GM18909 (cell line): ENCODE data around the gene MYH9.

Source experiments
- ATAC-seq: cut with Tn5 transposase; IDR thresholded peaks from one replicate; pipeline ENCODE4 v1.9.1; 2021; ENCODE audit warnings: mild to moderate bottlenecking; ENCODE audit not compliant: unreplicated experiment, poor library complexity

The MYH9 gene

GRCh38 chr22:36334081-36334820 is 53.5 kb downstream of the MYH9 start:
- no peak for ATAC-seq

DNA sequence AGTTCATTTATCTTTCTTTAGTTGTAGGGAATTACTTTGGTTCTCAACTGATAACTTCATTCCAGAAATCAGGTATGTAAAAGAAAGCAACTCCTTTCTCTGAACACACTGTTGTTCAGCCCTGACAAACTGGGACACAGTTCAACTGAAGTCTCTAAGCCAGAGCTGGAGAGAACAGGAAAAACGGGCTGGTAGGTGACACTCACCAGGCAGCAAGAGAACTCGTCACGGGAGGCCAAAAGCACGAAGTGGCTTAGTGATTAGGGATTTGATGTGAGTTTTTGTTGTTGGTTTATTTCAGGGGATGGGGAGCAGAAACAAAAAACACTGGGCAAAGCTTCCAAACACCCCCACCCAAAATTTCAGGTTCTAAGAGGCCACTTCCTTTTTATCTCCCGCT is 54.1 kb downstream of the MYH9 start:
- ATAC-seq = no peak

DNA sequence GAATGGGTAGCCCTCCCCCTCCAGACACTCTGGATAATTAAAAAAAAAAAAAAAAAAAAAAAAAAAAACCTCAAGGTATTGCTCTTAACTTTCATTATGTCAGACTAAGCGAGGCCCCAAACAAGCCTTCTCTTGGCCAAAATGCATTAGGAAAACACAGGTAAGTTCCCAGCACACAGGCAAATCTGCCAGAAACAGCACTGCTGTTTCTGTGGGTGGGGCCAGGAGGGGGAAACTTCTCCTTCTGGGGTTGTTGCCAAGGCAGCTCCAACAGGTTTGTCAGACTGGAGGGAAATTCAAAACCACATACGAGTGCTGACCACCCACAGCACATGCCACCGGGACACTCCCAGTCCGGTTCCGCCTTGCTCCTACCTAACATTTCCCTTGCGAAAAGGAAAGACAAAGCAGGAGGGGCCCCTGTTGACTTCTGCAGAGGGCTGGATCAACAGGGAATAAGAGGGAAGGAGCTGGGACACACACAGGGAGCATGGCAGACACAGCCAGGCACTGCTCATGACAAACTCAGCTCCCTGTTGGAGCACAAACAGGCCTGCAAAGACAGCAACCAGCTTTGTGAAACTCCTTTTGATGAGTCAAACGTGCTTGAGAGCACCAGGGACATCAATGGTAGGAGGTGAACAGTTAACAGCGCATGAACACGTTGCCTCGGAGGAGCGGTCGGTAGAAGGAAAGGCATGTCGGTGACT is 55.0 kb downstream of the MYH9 start:
- no peak for ATAC-seq

DNA sequence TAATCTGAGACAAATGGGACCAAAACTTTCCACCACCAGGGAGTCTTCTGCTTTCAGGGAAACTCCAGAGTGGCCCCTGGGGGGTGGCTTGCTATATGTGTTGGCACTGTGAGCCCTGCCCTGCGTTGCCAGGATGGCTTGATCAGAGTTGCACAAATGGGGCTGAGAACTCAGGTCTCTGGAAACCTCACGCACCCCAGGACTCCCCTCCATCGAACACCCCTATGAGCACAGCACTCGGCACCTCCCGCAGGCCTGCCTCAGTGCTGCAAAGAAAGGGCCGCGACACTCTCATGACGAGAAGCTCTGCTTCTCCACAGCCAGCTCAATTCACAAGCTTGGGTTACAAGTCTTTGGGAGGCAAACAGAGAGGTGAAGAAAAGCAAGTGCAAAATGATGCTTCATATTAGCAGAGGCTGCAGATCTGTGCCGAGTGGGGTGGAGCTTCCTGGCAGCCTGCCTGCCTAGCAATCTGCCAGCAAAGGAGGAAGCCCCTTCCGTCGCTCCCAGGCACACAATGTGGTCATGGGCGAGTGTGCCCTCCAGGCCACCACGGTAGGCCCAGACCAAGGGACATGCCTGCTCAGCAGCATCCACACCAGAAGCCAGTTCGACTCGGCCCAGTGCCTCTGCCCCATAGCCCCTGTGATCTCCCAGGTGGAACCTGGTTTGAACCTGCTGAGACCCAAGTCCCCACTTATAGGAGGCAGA is 55.7 kb downstream of the MYH9 start:
- no peak for ATAC-seq

- no peak for ATAC-seq
These were observed 56.4 kb downstream of the MYH9 start for GRCh38 chr22:36331306-36331911.

DNA sequence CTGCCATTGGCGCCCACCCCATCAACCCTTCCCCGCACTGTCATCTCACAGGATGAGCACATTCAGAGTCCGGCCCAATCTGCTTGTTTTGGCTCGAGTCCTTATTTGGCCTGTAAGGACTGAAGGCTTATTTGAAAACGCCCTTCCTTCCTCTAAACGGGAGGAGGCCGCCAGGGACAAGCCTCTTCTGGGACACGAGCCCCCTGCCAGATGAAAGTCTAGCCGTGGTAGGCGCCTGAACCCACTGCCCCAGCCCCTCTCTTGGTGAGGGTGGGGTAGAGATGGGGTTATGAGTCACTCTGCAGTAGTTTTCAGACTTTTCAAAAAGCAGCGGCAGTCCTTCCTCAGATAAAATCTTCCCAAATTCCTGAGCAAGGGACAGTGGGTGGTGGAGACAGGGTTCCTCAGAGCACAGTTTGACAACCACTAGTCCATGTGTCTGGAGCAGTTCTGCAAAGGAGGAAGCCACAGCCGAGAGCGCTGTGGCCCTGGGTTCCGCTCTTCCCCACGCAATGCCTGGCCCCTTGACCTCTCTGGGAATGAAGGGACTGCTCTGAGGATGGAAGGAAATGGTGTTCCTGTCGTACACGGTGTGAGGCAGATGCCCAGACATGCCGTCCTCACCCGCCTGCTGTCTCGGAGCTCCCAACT is 57.0 kb downstream of the MYH9 start:
- ATAC-seq = no peak

DNA sequence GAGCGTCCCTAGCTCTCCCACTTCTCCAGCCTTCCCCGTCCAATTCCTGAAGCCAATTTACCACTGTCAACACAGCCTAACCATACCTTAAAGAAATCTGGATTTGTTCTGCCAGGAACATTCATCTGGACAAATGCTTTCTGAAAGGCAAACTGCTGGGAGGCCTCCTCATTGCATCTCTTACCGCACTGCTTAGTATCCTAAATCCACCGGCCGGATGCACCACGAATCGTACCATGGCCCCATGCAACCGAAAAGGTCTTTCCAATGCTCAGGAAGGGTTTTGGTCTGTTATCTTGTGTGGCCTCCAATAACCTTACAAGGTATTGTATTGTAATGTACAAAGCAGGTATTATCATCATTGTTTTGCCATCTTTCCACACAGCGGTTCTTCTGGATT is 57.6 kb downstream of the MYH9 start:
- ATAC-seq = no peak

DNA sequence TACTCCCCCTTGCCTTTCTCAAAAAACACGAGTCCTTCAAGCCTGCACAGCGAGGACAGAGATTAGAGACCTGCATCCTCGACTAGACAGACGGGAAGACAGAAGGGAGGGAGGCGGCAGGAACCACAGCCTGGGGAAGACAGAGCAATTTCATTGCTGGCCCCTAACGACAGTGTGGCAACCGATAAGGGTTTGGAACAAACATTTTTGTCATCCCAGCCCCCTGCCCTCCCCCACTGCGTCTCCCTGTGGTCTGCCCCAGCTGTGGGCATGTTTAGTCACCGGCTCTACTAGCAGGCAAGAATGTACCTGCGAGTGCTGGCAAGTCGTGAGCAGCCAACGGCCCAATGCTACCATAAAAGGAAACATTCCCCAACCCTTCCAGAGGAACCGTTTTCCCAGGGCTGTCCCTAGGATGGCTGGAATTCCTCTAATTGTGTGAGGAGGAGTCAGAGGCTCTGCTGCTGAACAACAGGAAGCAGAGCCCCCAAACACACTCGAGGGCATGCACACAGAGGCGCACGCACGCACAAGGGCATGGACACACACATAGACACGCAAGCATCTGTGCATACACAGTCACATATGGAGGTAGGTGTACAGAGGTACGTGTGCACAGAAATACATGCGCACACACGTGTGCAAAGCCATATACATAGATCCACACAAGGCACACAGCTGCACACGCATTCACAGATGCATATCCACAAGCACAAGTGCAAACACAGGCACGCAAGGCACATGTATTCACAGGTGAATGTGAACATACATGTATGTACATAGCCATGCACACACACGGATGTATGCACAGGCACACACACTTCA is 58.3 kb downstream of the MYH9 start:
- ATAC-seq = no peak

- ATAC-seq = no peak
These were observed 59.0 kb downstream of the MYH9 start for GRCh38 chr22:36328635-36329253.

- ATAC-seq = no peak
These were observed 59.7 kb downstream of the MYH9 start for GRCh38 chr22:36327922-36328551.

DNA sequence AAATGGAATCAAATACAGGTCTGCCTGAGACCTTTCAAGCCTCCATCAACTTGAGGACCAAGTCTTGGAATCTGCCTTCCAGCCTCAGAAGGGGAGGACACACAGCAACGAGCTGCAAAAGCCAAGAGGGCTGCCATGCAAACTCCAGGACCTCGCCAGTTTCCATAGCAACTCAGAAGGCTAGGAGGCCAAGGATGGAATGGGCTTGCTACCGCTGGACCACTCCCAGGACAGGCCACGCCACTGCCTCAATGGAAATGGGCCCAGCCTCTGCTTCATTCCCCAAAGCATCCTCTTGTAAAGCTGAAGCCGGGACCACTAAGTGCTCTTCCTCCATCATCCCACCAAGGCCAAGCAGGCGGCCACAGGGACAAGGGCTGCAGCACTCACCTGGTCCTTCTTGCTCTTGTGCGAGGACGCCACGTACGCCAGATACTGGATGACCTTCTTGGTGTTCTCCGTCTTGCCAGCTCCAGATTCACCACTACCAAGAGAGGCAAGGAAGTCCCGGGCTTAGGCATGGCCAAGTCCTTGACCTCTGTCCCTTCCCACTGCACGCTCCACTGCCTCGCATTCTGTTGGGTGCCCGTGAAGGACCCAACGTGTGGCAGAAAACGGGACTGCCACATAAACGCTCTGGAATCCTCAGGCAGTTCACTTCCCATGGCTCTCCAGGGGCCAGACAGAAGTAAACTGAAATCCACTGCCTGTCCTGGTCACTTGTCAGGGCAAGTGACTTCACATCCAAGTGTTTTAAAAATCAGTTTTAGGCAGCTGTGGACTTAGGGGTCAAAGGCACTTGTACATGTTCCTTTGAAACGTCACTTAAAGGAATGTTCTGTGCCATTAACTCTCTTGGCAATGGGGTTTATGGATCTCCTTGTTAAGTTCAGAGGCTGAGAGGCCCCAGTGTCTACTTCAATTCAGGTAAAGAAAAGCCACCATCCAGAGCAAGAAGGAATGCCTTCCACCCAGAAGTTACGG is 61.3 kb downstream of the MYH9 start:
- ATAC-seq = no peak

GRCh38 chr22:36325154-36326031 is 62.4 kb downstream of the MYH9 start:
- ATAC-seq = no peak

DNA sequence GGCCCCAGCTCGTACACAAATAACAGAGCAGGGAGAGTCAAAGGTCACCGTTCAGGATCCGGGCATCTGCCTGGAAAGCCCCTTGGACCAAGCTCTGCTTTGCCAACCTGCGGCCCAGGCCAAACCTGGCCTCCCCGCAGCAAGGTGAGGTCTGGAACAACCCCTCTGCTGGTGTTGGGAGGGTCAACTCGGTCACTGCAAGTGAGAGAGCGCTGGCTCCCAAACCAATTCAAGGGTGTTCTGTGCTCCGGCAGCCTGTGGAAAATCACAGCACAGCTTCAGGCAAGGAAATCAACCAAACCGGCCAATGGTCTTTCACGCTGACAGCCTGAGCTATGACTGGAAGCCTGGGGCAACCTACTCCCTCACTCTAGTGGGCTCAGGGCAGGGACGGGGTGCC is 63.4 kb downstream of the MYH9 start:
- no peak for ATAC-seq

DNA sequence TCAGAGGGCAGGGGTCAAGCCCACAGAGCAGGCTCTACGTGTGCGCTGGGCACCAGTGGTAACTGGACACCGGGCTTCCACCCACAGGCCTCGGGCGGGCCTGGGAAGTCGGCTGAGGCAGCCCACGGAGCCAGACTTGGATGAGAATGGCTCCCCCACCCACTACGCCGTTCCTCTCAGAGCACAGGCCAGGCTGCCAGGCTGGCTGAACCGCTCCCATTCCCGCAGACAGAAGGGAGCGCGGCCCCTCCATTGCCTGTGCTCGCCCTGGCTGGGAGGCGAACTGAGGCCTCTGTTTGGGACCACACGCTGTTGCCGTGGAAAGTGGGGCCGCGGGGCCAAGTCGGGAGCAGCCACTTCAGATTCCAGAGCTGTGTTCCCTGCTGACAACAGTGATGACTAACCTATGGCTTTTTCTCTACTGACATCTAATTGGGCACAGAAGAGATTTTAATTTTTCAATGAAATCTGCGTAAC is 63.9 kb downstream of the MYH9 start:
- ATAC-seq = no peak

DNA sequence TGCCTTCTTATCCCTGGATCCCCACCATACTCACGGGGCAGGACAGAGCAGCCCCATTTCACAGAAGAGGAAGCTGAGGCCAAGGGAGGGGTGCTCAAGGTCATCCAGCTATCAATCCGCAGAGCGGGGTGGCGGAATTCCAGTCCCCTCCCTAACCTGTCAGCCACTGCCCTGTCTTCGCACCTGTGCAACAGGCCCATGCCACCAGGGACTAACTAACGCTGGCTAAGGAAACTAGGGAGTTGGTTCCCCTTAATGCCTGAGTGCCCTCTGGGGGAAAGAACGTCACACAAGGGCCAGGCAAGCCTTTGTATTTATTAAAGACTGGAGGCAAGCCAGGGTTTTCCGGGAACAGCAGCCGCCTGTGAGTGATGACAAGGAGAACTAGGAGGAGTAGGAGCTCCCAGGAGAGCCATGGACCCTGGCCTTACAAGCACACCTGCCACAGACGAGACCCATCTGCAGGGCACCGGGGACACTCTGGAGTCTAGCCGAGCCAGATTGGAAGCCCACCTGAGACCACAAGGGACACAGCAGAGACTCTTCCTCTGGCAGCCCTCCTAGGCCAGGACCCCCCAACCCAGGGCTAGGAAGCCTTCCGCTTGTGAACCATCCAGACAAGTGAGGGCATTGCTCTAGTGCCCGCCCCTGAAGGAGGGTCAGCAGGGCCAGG is 64.4 kb downstream of the MYH9 start:
- ATAC-seq = no peak

GRCh38 chr22:36322602-36322915 is 65.2 kb downstream of the MYH9 start:
- ATAC-seq = no peak
